ENCODE measurements around the gene LCAT.

- TF ChIP-seq, protein P1, sequence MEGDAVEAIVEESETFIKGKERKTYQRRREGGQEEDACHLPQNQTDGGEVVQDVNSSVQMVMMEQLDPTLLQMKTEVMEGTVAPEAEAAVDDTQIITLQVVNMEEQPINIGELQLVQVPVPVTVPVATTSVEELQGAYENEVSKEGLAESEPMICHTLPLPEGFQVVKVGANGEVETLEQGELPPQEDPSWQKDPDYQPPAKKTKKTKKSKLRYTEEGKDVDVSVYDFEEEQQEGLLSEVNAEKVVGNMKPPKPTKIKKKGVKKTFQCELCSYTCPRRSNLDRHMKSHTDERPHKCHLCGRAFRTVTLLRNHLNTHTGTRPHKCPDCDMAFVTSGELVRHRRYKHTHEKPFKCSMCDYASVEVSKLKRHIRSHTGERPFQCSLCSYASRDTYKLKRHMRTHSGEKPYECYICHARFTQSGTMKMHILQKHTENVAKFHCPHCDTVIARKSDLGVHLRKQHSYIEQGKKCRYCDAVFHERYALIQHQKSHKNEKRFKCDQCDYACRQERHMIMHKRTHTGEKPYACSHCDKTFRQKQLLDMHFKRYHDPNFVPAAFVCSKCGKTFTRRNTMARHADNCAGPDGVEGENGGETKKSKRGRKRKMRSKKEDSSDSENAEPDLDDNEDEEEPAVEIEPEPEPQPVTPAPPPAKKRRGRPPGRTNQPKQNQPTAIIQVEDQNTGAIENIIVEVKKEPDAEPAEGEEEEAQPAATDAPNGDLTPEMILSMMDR (IDR thresholded peaks at IDR 0.05): peak; percentile 86
- TF ChIP-seq YY1 (IDR thresholded peaks at IDR 0.05; ENCODE audit: low read depth): no peak
- no peak for TF ChIP-seq GABPA (IDR thresholded peaks at IDR 0.05; ENCODE audit: low read depth)
These were observed 15.2 kb downstream of the LCAT start for GRCh38 chr16:67928561-67929364.

All from SK-N-SH (cell line).